HG03457 (cell line): ENCODE measurements around the gene ZNF892.
"Not testable (repeated sequence)": the region's sequence is repeated elsewhere in the genome, so short reads cannot be mapped to it uniquely, and the experiment has no call there.

Source experiments
- ATAC-seq: cut with Tn5 transposase; IDR thresholded peaks from one replicate; pipeline ENCODE4 v1.9.1; 2021; ENCODE audit warnings: moderate number of reproducible peaks; ENCODE audit not compliant: unreplicated experiment

Gene ZNF892

GRCh38 chr2:95207111-95207961, at the start of gene ZNF892:
Gene ZNF892 (plus strand): TSS chr2:95207521. CDS start chr2:95207816, 295 bp downstream.
- peak; percentile 98 for ATAC-seq

- no peak for ATAC-seq
Observed at GRCh38 chr2:95158441-95158840, 48.9 kb upstream of the ZNF892 start.

GRCh38 chr2:95158891-95159619, 48.3 kb upstream of the ZNF892 start:
- ATAC-seq, result peak; percentile 30

DNA sequence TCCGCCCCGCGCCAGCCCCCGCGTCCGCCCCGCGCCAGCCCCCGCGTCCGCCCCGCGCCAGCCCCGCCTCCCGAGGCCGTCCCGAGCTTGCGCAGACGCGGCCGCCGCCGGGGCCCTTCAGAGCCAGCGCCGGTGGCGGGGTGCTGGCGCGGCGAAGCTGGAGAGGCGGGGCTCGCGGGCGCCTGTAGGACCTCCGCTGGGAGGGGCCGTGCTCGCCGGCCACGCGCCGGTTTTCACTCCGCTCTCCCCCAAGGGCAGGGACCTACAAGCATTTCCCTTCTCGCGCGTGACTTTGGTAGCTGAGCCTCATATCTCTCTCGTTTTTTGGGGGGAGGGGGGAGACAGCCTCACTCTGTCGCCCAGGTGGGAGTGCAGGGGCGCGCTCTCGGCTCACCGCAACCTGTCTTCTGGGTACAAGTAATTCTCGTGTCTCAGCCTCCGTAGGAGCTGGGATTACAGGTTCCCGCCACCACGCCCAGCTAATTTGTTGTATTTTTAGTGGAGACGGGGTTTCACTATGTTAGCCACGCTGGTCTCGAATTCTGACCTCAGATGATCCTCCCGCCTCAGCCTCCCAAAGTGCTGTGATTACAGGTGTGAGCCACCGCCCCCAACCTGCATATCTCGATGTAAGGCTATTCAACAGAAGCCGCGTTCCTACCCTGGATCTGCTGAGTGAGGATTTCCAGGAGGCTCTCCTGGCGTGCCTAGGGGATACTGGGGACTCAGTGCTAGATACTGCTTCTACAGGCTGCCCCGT, 47.5 kb upstream of the ZNF892 start, which contains the start of gene ZNF514:
Gene ZNF514, minus strand, starts transcription at position 159 of the 760 bp plus-strand sequence. CDS start 6,595 bp downstream, outside the sequence.
- ATAC-seq, result peak; percentile 78

GRCh38 chr2:95165030-95165370, 42.3 kb upstream of the ZNF892 start:
- no peak for ATAC-seq

DNA sequence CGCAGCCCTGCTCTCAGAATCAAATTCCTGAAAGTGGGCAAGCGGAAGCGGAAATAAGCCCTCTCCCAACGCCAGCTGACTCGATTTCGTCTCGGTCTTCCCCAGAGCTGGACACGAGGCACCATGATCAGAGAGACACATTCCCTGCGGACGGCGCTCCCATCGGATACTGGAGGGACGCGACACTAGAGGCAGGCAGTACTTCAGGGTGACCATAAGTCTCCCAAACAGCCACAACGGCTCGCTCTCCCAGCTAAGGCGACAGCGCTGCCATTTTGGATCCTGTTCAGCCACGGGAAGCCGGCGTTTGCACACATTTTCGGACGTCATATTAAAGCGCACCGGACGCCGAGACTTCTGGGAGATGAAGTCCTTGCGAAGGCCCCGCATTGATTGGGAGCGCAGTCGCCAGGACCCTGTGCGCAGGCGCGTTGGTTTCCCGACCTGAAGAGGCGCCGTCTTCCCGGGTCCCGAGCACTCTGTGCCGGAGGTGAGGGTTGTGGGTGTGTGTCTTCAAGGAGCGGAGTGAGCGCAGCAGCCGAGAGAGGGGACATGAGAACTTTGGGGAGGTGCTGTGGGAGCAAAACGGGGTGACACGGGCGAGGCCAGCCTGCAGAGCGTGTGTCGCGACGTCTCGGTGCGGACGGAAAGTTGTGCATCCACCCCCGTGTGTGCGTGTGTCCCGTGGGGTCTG, 41.8 kb upstream of the ZNF892 start, which contains the start of gene ZNF2:
Gene ZNF2, plus strand, starts transcription at position 439 of the 694 bp plus-strand sequence. CDS start 10,418 bp downstream, outside the sequence.
- peak; percentile 81 for ATAC-seq

DNA sequence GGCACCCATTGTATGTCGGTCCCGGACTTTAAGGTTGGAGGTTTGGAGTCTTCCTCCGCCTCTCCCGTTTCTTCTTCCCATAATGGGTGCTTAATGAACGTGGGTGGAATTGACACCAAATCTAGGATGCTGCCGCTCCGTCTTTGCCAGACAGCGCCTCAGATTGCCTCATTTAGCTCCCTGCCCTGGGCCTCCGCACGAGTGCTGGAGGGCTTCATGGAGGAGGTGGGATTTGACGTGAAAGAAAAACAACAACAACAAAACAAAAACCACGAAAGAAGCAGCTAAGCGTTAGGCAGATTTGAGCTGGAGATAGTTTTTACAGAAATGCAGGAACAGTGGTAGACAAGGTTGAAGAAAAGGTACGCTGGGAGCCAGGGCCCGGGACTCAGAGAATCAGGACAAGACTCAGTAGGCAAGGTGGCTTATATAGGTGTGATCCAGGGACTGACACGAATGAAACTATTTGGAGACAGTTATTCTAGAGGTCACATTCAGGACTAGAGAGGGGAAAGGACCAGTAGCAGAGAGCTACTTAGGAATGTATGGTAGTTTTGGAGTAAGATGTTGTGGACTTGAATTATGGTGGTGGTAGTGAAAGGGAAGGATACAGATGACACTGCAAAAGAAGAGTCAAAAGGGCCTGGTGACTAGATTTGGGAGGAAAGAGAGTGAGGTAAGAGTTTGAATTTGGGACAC, 41.1 kb upstream of the ZNF892 start:
- ATAC-seq, result peak; percentile 5

- no peak for ATAC-seq
Observed at GRCh38 chr2:95171902-95172301, 35.4 kb upstream of the ZNF892 start.

DNA sequence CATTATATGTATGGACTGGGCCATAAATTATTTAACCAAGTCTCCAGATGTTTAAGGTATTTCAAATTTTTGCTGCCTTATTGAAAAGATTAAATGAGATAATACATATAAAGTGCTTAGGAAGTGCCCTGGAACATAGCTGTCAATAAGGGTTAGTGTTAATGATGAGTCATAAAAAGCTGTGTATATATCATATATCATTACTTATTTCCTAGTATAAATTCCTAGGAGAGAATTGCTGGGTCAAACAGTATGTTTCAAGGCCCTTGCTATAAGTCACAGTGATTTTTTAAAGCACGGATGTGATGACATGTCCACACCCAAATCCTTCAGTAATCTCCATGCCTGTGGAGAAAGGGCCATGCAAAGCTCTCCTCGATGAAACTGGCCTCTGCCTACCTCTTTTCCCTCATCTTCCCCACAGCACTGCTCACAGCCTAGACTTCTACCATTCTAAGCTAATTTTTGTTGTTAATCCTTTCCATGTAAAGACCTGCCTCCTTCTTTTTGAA, 33.2 kb upstream of the ZNF892 start:
- no peak for ATAC-seq

DNA sequence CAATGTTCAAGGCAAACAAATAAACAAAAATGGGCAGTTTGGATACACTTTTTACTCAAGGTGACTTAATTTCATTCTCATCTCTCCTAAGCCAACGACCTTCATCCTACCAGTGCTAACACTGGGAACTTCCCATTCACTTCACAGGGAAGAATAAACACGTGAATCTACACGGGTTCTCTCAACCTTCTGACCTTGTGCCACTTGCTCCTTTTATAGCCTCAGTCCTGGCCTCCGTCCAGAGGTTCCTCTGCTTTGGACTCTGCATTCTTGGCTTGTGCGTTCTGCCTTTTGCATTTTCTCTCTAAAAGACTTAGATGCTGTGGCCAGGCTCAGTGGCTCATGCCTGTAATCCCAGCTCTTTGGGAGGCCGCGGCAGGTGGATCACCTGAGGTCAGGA, 27.9 kb upstream of the ZNF892 start:
- ATAC-seq, result no peak

GRCh38 chr2:95181774-95182173, 25.5 kb upstream of the ZNF892 start:
- ATAC-seq, result no peak

GRCh38 chr2:95185197-95185596, 22.1 kb upstream of the ZNF892 start:
- ATAC-seq, result no peak

DNA sequence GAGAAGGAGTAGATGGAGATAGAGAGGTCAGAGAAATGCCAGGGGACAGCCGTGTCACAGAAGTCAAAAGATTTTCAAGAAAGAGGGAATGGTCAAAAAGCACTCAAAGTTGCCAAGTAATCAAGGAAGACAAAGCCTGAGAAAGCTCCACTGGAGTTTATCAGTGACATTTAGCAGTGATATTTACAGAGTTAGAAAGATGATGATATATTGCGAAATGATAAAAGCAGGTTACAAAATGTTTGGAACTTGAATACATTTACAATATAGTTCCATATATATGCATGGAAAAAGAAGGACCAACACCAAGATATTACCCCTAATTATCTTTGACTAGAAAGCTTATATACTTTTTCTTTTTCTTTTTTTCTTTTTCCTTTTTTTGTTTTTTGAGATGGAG, 21.3 kb upstream of the ZNF892 start:
- no peak for ATAC-seq

- ATAC-seq, result not testable (repeated sequence)
Observed at GRCh38 chr2:95192956-95193355, 14.4 kb upstream of the ZNF892 start.

- ATAC-seq, result no peak
Observed at GRCh38 chr2:95203911-95204310, 3.4 kb upstream of the ZNF892 start.

DNA sequence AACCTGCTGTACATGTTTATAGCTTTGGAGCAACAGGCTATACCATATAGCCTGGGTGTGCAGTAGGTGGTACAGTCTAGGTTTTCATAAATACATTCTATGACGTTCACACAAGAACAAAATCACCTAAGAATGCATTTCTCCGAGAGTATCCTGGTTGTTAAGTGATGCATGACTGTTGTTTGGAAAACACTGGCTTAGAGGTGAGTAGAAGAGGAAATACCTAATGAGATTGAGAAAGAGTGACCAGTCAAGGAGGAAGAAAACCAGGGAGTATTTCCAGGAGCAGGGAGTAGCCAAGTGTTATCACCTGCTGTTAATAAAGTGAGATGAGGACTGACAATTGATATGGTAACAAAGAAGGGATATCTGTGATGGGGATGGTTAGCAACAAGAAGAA, 2.9 kb upstream of the ZNF892 start:
- ATAC-seq, result no peak

- ATAC-seq, result no peak
Observed at GRCh38 chr2:95206096-95206495, 1.2 kb upstream of the ZNF892 start.

GRCh38 chr2:95208106-95208505, 785 bp downstream of the ZNF892 start:
- ATAC-seq, result no peak

- no peak for ATAC-seq
Observed at GRCh38 chr2:95215018-95215612, 7.8 kb downstream of the ZNF892 start.
